ENCODE results near the gene TRAPPC5. TPM values are rescaled to one million over a fixed set of nuclear protein-coding genes. Genes with fewer than 3 reads are reported as not detected.

The TRAPPC5 gene
- total RNA-seq, 1 donor = 52.0 TPM

GRCh38 chr19:7698583-7698982 lies 17.9 kb downstream of the TRAPPC5 start:
- no peak for DNase-seq (ENCODE audit: low read depth in 2 of 3, low spot score in 2 of 3)

- DNase-seq (ENCODE audit: low read depth in 2 of 3, low spot score in 2 of 3) = no peak
Measured at GRCh38 chr19:7699003-7699402, 18.4 kb downstream of the TRAPPC5 start.

GRCh38 chr19:7699417-7700401 lies 19.1 kb downstream of the TRAPPC5 start:
- peak in 2 of 3 donors; percentile 41 to 57 for DNase-seq (ENCODE audit: low read depth in 2 of 3, low spot score in 2 of 3)

GRCh38 chr19:7701049-7701653 lies 20.5 kb downstream of the TRAPPC5 start:
- DNase-seq (ENCODE audit: low read depth in 2 of 3, low spot score in 2 of 3) = no peak

- DNase-seq (ENCODE audit: low read depth in 2 of 3, low spot score in 2 of 3) = no peak
Measured at GRCh38 chr19:7701654-7702457, 21.2 kb downstream of the TRAPPC5 start, which contains the start of gene FCER2. FCER2 (minus strand) TSS chr19:7702131; CDS start chr19:7699760, 2,371 bp downstream.

GRCh38 chr19:7703332-7703731 lies 22.7 kb downstream of the TRAPPC5 start:
- no peak for DNase-seq (ENCODE audit: low read depth in 2 of 3, low spot score in 2 of 3)

GRCh38 chr19:7704280-7705060 lies 23.8 kb downstream of the TRAPPC5 start:
- no peak for DNase-seq (ENCODE audit: low read depth in 2 of 3, low spot score in 2 of 3)

- peak; percentile 42 to 92 (median 89) for DNase-seq (ENCODE audit: low read depth in 2 of 3, low spot score in 2 of 3)
Measured at GRCh38 chr19:7705387-7706187, 25.0 kb downstream of the TRAPPC5 start.

- no peak for DNase-seq (ENCODE audit: low read depth in 2 of 3, low spot score in 2 of 3)
Measured at GRCh38 chr19:7706188-7706954, 25.7 kb downstream of the TRAPPC5 start.

GRCh38 chr19:7706955-7707456 lies 26.4 kb downstream of the TRAPPC5 start:
- DNase-seq (ENCODE audit: low read depth in 2 of 3, low spot score in 2 of 3) = no peak

GRCh38 chr19:7709932-7710460 lies 29.4 kb downstream of the TRAPPC5 start:
- no peak for DNase-seq (ENCODE audit: low read depth in 2 of 3, low spot score in 2 of 3)

GRCh38 chr19:7710616-7711015 lies 30.0 kb downstream of the TRAPPC5 start:
- no peak for DNase-seq (ENCODE audit: low read depth in 2 of 3, low spot score in 2 of 3)

GRCh38 chr19:7715671-7716070 lies 35.0 kb downstream of the TRAPPC5 start:
- no peak for DNase-seq (ENCODE audit: low read depth in 2 of 3, low spot score in 2 of 3)

GRCh38 chr19:7716762-7717161 lies 36.1 kb downstream of the TRAPPC5 start:
- no peak for DNase-seq (ENCODE audit: low read depth in 2 of 3, low spot score in 2 of 3)

- DNase-seq (ENCODE audit: low read depth in 2 of 3, low spot score in 2 of 3) = peak in 1 of 3 donors; percentile 51
Measured at GRCh38 chr19:7718668-7719067, 38.0 kb downstream of the TRAPPC5 start.

GRCh38 chr19:7720351-7720750 lies 39.7 kb downstream of the TRAPPC5 start:
- DNase-seq (ENCODE audit: low read depth in 2 of 3, low spot score in 2 of 3) = no peak

GRCh38 chr19:7722231-7722651 lies 41.6 kb downstream of the TRAPPC5 start:
- no peak for DNase-seq (ENCODE audit: low read depth in 2 of 3, low spot score in 2 of 3)

- no peak for DNase-seq (ENCODE audit: low read depth in 2 of 3, low spot score in 2 of 3)
Measured at GRCh38 chr19:7725791-7726190, 45.2 kb downstream of the TRAPPC5 start.

Measured in hematopoietic multipotent progenitor cell (in vitro differentiated cells).